Measurements from ENCODE around the gene SCTR.

DNA sequence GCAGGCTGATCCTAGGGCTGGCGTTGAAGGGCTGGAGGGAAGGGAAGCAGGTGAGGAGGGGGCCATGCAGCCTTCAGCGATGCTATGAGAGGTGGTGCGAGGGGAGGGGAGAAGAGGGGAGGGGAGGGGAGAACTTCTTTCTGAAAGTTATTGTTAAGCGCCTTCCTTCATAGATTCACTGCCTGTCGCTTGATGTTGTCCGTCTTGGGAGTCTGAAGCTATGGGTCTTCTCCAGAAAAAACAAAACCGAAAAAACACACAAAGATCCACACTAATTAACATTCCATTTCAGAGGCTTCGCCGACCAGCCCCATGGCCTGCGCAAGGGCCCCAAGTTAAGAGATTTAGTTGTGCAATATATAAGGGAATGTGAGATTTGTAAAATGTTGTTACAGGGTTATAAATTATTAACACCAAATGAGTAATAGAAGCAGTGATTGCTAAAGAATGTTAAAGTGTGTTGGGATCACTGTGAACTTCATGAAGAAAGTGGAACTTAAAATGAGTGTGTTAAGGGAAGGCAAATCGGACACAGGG lies 20.7 kb upstream of the SCTR start:
- TF ChIP-seq POLR2AphosphoS5 (IDR thresholded peaks at IDR 0.05; ENCODE audit: low read depth, low read length) (no peak), POLR2A (IDR thresholded peaks at IDR 0.05; ENCODE audit: low read depth, low read length) (no peak), TAF1 (IDR thresholded peaks at IDR 0.05; ENCODE audit: borderline replicate concordance, low read depth, low read length) (no peak)
